Erythroblast (primary cell): ENCODE measurements around the gene PLPPR1.
A peak's percentile ranks its signal among the peaks of the same experiment; 100 is the strongest.

Experiments used
- DNase-seq, 2 experiments: peaks; one replicate each; lab custom pipeline; 2025; lab: John Stamatoyannopoulos, UW
- GATA1 ChIP-seq: IDR thresholded peaks from 2 replicates; pipeline ENCODE4 v1.6.1; 2011; ENCODE audit warnings: low read depth, mild to moderate bottlenecking, control low read depth, low read length, moderate library complexity
- POLR2A ChIP-seq: IDR thresholded peaks from 2 replicates; pipeline ENCODE4 v1.6.1; 2011; ENCODE audit warnings: mild to moderate bottlenecking, low read length

PLPPR1 gene

GRCh38 chr9:101226803-101227202, 198.3 kb downstream of the PLPPR1 start:
- TF ChIP-seq GATA1, result no peak
- no peak for TF ChIP-seq POLR2A
- peak; percentile 2 to 3 for DNase-seq

GRCh38 chr9:101229606-101230005, 201.1 kb downstream of the PLPPR1 start:
- DNase-seq, result no peak
- no peak for TF ChIP-seq POLR2A
- TF ChIP-seq GATA1, result no peak

GRCh38 chr9:101232405-101232977, 204.0 kb downstream of the PLPPR1 start:
- DNase-seq, result no peak

GRCh38 chr9:101235105-101235866, 206.8 kb downstream of the PLPPR1 start:
- peak in 1 of 2 experiments; percentile 16 for DNase-seq
- TF ChIP-seq POLR2A, result no peak
- TF ChIP-seq GATA1, result no peak

More at GRCh38 chr9:101232405-101232977, 204.0 kb downstream of the PLPPR1 start:
- TF ChIP-seq GATA1, result no peak
- no peak for TF ChIP-seq POLR2A

- TF ChIP-seq GATA1 (no peak), POLR2A (no peak)
- no peak for DNase-seq
Observed at GRCh38 chr9:101242651-101243050, 214.1 kb downstream of the PLPPR1 start.

- TF ChIP-seq GATA1 (no peak), POLR2A (no peak)
- no peak for DNase-seq
Observed at GRCh38 chr9:101246691-101247090, 218.2 kb downstream of the PLPPR1 start.

GRCh38 chr9:101247297-101247696, 218.8 kb downstream of the PLPPR1 start:
- no peak for TF ChIP-seq GATA1
- no peak for TF ChIP-seq POLR2A
- no peak for DNase-seq

- TF ChIP-seq POLR2A, result no peak
- TF ChIP-seq GATA1, result no peak
- no peak for DNase-seq
Observed at GRCh38 chr9:101254733-101255433, 226.4 kb downstream of the PLPPR1 start.

- TF ChIP-seq GATA1 (no peak), POLR2A (no peak)
- DNase-seq, result no peak
Observed at GRCh38 chr9:101264727-101265126, 236.2 kb downstream of the PLPPR1 start.

GRCh38 chr9:101265261-101265660, 236.7 kb downstream of the PLPPR1 start:
- DNase-seq, result no peak
- TF ChIP-seq POLR2A (no peak), GATA1 (no peak)

GRCh38 chr9:101268426-101268825, 239.9 kb downstream of the PLPPR1 start:
- TF ChIP-seq POLR2A, result no peak
- no peak for TF ChIP-seq GATA1
- DNase-seq, result no peak

- DNase-seq, result no peak
- no peak for TF ChIP-seq POLR2A
- TF ChIP-seq GATA1, result no peak
Observed at GRCh38 chr9:101269591-101270283, 241.2 kb downstream of the PLPPR1 start.

GRCh38 chr9:101270302-101270701, 241.8 kb downstream of the PLPPR1 start:
- DNase-seq, result no peak
- TF ChIP-seq POLR2A, result no peak

GRCh38 chr9:101271102-101271501, 242.6 kb downstream of the PLPPR1 start:
- DNase-seq, result no peak
- no peak for TF ChIP-seq POLR2A
- TF ChIP-seq GATA1, result no peak
